Measurements from ENCODE around the gene BBLN. TPM values are rescaled to one million over a fixed set of nuclear protein-coding genes. Genes with fewer than 3 reads are reported as not detected.
"Not testable (repeated sequence)": the region's sequence is repeated elsewhere in the genome, so short reads cannot be mapped to it uniquely, and the experiment has no call there.

Gene BBLN
- total RNA-seq, 1 experiment from 2014 or later = 154 TPM

- H3K9me2 ChIP-seq (replicated peaks; ENCODE audit: insufficient read depth, low read length) = no peaks in the 10 kb centered on the region
- peak overlapping the region; percentile 97 for H3K9ac ChIP-seq (ENCODE audit: low read length)
- no peaks in the 10 kb centered on the region for H3K36me3 ChIP-seq (ENCODE audit: insufficient read depth, low read length)
- H3K27me3 ChIP-seq (ENCODE audit: low read length) = no peaks in the 10 kb centered on the region
- H3K4me2 ChIP-seq (ENCODE audit: low read depth, low read length, poor library complexity, severe bottlenecking) = peak overlapping the region; percentile 89
- H3K4me1 ChIP-seq (ENCODE audit: low read length) = peaks cover 24% of the 10 kb centered on the region
- no peaks in the 10 kb centered on the region; the same call in 1 of the 2 replicates for H4K20me1 ChIP-seq (ENCODE audit: insufficient read depth, low read depth, low read length)
- no peak overlapping the region for H3K27ac ChIP-seq (ENCODE audit: low read length)
- peaks cover 31% of the 10 kb centered on the region for H3K79me2 ChIP-seq (ENCODE audit: low read length)
- peak overlapping the region; percentile 92; the same call in 1 of the 2 replicates for H2AFZ ChIP-seq (ENCODE audit: low read length)
- H3K9me3 ChIP-seq (ENCODE audit: low read length) = no peaks in the 10 kb centered on the region
- no peak for DNase-seq
- peak overlapping the region; percentile 94 for H3K4me3 ChIP-seq (ENCODE audit: low read length)
Measured at GRCh38 chr9:128128836-128129590, 31.1 kb upstream of the BBLN start.

- DNase-seq; H3K9me2 ChIP-seq (replicated peaks; ENCODE audit: insufficient read depth, low read length); H3K27ac ChIP-seq (ENCODE audit: low read length); H3K4me2 ChIP-seq (ENCODE audit: low read depth, low read length, poor library complexity, severe bottlenecking); H3K9me3 ChIP-seq (ENCODE audit: low read length); H4K20me1 ChIP-seq (ENCODE audit: insufficient read depth, low read depth, low read length); H2AFZ ChIP-seq (ENCODE audit: low read length); H3K4me3 ChIP-seq (ENCODE audit: low read length); H3K36me3 ChIP-seq (ENCODE audit: insufficient read depth, low read length); H3K9ac ChIP-seq (ENCODE audit: low read length); H3K27me3 ChIP-seq (ENCODE audit: low read length): not testable (repeated sequence)
- Histone ChIP-seq H3K79me2 (ENCODE audit: low read length) (peaks cover 24% of the 10 kb centered on the region), H3K4me1 (ENCODE audit: low read length) (peaks cover 24% of the 10 kb centered on the region)
Measured at GRCh38 chr9:128129976-128130590, 30.0 kb upstream of the BBLN start.

GRCh38 chr9:128130651-128131050 lies 29.4 kb upstream of the BBLN start:
- not testable (repeated sequence) for H3K9me3 ChIP-seq (ENCODE audit: low read length); H3K36me3 ChIP-seq (ENCODE audit: insufficient read depth, low read length); H3K4me3 ChIP-seq (ENCODE audit: low read length); DNase-seq; H3K9me2 ChIP-seq (replicated peaks; ENCODE audit: insufficient read depth, low read length); H3K9ac ChIP-seq (ENCODE audit: low read length); H3K4me2 ChIP-seq (ENCODE audit: low read depth, low read length, poor library complexity, severe bottlenecking); H3K27me3 ChIP-seq (ENCODE audit: low read length); H2AFZ ChIP-seq (ENCODE audit: low read length); H4K20me1 ChIP-seq (ENCODE audit: insufficient read depth, low read depth, low read length); H3K27ac ChIP-seq (ENCODE audit: low read length)
- H3K79me2 ChIP-seq (ENCODE audit: low read length) = peaks cover 19% of the 10 kb centered on the region
- peaks cover 18% of the 10 kb centered on the region for H3K4me1 ChIP-seq (ENCODE audit: low read length)

- not testable (repeated sequence) for H3K9me2 ChIP-seq (replicated peaks; ENCODE audit: insufficient read depth, low read length); H4K20me1 ChIP-seq (ENCODE audit: insufficient read depth, low read depth, low read length); H3K9ac ChIP-seq (ENCODE audit: low read length); H3K9me3 ChIP-seq (ENCODE audit: low read length); H3K4me2 ChIP-seq (ENCODE audit: low read depth, low read length, poor library complexity, severe bottlenecking); H3K27ac ChIP-seq (ENCODE audit: low read length); H3K27me3 ChIP-seq (ENCODE audit: low read length); DNase-seq; H3K36me3 ChIP-seq (ENCODE audit: insufficient read depth, low read length); H2AFZ ChIP-seq (ENCODE audit: low read length); H3K4me3 ChIP-seq (ENCODE audit: low read length)
- Histone ChIP-seq H3K4me1 (ENCODE audit: low read length) (peaks cover 11% of the 10 kb centered on the region), H3K79me2 (ENCODE audit: low read length) (peaks cover 12% of the 10 kb centered on the region)
Measured at GRCh38 chr9:128131346-128131745, 28.7 kb upstream of the BBLN start.

- DNase-seq; H3K4me1 ChIP-seq (ENCODE audit: low read length); H3K9me2 ChIP-seq (replicated peaks; ENCODE audit: insufficient read depth, low read length); H3K36me3 ChIP-seq (ENCODE audit: insufficient read depth, low read length); H4K20me1 ChIP-seq (ENCODE audit: insufficient read depth, low read depth, low read length); H3K79me2 ChIP-seq (ENCODE audit: low read length); H3K4me3 ChIP-seq (ENCODE audit: low read length); H3K9me3 ChIP-seq (ENCODE audit: low read length); H3K9ac ChIP-seq (ENCODE audit: low read length); H3K4me2 ChIP-seq (ENCODE audit: low read depth, low read length, poor library complexity, severe bottlenecking); H3K27me3 ChIP-seq (ENCODE audit: low read length); H2AFZ ChIP-seq (ENCODE audit: low read length); H3K27ac ChIP-seq (ENCODE audit: low read length): not testable (repeated sequence)
Measured at GRCh38 chr9:128132139-128132538, 27.9 kb upstream of the BBLN start.

- DNase-seq; H3K9ac ChIP-seq (ENCODE audit: low read length); H3K27me3 ChIP-seq (ENCODE audit: low read length); H3K4me2 ChIP-seq (ENCODE audit: low read depth, low read length, poor library complexity, severe bottlenecking); H3K36me3 ChIP-seq (ENCODE audit: insufficient read depth, low read length); H3K79me2 ChIP-seq (ENCODE audit: low read length); H2AFZ ChIP-seq (ENCODE audit: low read length); H3K9me3 ChIP-seq (ENCODE audit: low read length); H3K27ac ChIP-seq (ENCODE audit: low read length); H3K4me1 ChIP-seq (ENCODE audit: low read length); H3K9me2 ChIP-seq (replicated peaks; ENCODE audit: insufficient read depth, low read length); H4K20me1 ChIP-seq (ENCODE audit: insufficient read depth, low read depth, low read length); H3K4me3 ChIP-seq (ENCODE audit: low read length): not testable (repeated sequence)
Measured at GRCh38 chr9:128135561-128135960, 24.5 kb upstream of the BBLN start.

GRCh38 chr9:128136816-128137793 lies 23.0 kb upstream of the BBLN start:
- Histone ChIP-seq H3K9me3 (ENCODE audit: low read length) (no peaks in the 10 kb centered on the region), H3K27me3 (ENCODE audit: low read length) (no peaks in the 10 kb centered on the region), H3K36me3 (ENCODE audit: insufficient read depth, low read length) (no peaks in the 10 kb centered on the region), H3K4me2 (ENCODE audit: low read depth, low read length, poor library complexity, severe bottlenecking) (no peak overlapping the region), H3K9me2 (replicated peaks; ENCODE audit: insufficient read depth, low read length) (no peaks in the 10 kb centered on the region), H3K4me1 (ENCODE audit: low read length) (no peaks in the 10 kb centered on the region), H2AFZ (ENCODE audit: low read length) (no peak overlapping the region), H3K27ac (ENCODE audit: low read length) (no peak overlapping the region), H3K4me3 (ENCODE audit: low read length) (no peak overlapping the region), H3K79me2 (ENCODE audit: low read length) (no peaks in the 10 kb centered on the region), H3K9ac (ENCODE audit: low read length) (no peak overlapping the region), H4K20me1 (ENCODE audit: insufficient read depth, low read depth, low read length) (no peaks in the 10 kb centered on the region)
- no peak for DNase-seq

GRCh38 chr9:128138001-128138400 lies 22.1 kb upstream of the BBLN start:
- H2AFZ ChIP-seq (ENCODE audit: low read length) = no peak overlapping the region
- no peak overlapping the region for H3K27ac ChIP-seq (ENCODE audit: low read length)
- H3K4me2 ChIP-seq (ENCODE audit: low read depth, low read length, poor library complexity, severe bottlenecking) = no peak overlapping the region
- no peaks in the 10 kb centered on the region for H3K4me1 ChIP-seq (ENCODE audit: low read length)
- H3K79me2 ChIP-seq (ENCODE audit: low read length) = no peaks in the 10 kb centered on the region
- no peaks in the 10 kb centered on the region for H3K27me3 ChIP-seq (ENCODE audit: low read length)
- H3K9me2 ChIP-seq (replicated peaks; ENCODE audit: insufficient read depth, low read length) = no peaks in the 10 kb centered on the region
- no peaks in the 10 kb centered on the region for H4K20me1 ChIP-seq (ENCODE audit: insufficient read depth, low read depth, low read length)
- no peaks in the 10 kb centered on the region for H3K9me3 ChIP-seq (ENCODE audit: low read length)
- no peak for DNase-seq
- no peak overlapping the region for H3K9ac ChIP-seq (ENCODE audit: low read length)
- no peak overlapping the region for H3K4me3 ChIP-seq (ENCODE audit: low read length)
- H3K36me3 ChIP-seq (ENCODE audit: insufficient read depth, low read length) = no peaks in the 10 kb centered on the region
